ENCODE data around the gene CMTM8. TPM values are rescaled to one million over a fixed set of nuclear protein-coding genes. Genes with fewer than 3 reads are reported as not detected.
A peak's percentile ranks its signal among the peaks of the same experiment; 100 is the strongest.

The CMTM8 gene
- total RNA-seq, 4 donors from 2014 or later: 4.4 to 39.2 (median 7.4) TPM

GRCh38 chr3:32336113-32336498 is 97.6 kb downstream of the CMTM8 start:
- H3K27ac ChIP-seq: no peak overlapping the region
- H3K4me1 ChIP-seq: peaks cover 0 to 4% (median 0%) of the 10 kb centered on the region in 4 donors
- WGBS, 2 donors (ENCODE audit: low coverage in 1 of 2): 83% methylated on average over 2 of the region's 2 CpGs; no CpG with 5 or more reads in 1 of the 2 donors
- in situ Hi-C loops (cut with MboI; ENCODE audit: low pct_ligation_motif_present in 1 of 4, low pct_unique_long_range_greater_than_20kb in 1 of 4, low sequenced_read_pairs in 3 of 4): loop anchor here in 1 of 4 donors (25.0 kb wide), 1 partner anchor 149 kb away; no protein-coding TSS in a partner anchor
- DNase-seq: no peak
- no peaks in the 10 kb centered on the region for H3K36me3 ChIP-seq
- H3K27me3 ChIP-seq: no peaks in the 10 kb centered on the region
- intact Hi-C loops (cut with DNase I; ENCODE audit: low total_unique reads): no loop called here
- H3K9me3 ChIP-seq: no peaks in the 10 kb centered on the region
- no peak for TF ChIP-seq EP300 (IDR thresholded peaks at IDR 0.05; ENCODE audit: low read depth)
- H3K4me3 ChIP-seq: no peak overlapping the region

- intact Hi-C loops (cut with DNase I; ENCODE audit: low total_unique reads): no loop called here
- H3K27me3 ChIP-seq: no peaks in the 10 kb centered on the region
- no peak for TF ChIP-seq EP300 (IDR thresholded peaks at IDR 0.05; ENCODE audit: low read depth)
- TF ChIP-seq CTCF (IDR thresholded peaks at IDR 0.05): no peak
- TF ChIP-seq POLR2A (IDR thresholded peaks at IDR 0.05): no peak
- TF ChIP-seq POLR2AphosphoS5 (IDR thresholded peaks at IDR 0.05): no peak
- no peak overlapping the region for H3K4me3 ChIP-seq
- no peak for DNase-seq
- H3K27ac ChIP-seq: no peak overlapping the region
- in situ Hi-C loops (cut with MboI; ENCODE audit: low pct_ligation_motif_present in 1 of 4, low pct_unique_long_range_greater_than_20kb in 1 of 4, low sequenced_read_pairs in 3 of 4): loop anchor here in 1 of 4 donors (25.0 kb wide), 1 partner anchor 150 kb away; no protein-coding TSS in a partner anchor
- H3K36me3 ChIP-seq: no peaks in the 10 kb centered on the region
- peaks cover 0 to 4% (median 0%) of the 10 kb centered on the region in 4 donors for H3K4me1 ChIP-seq
- no peaks in the 10 kb centered on the region for H3K9me3 ChIP-seq
Observed at GRCh38 chr3:32337505-32337904, 99.0 kb downstream of the CMTM8 start.

GRCh38 chr3:32340039-32340438 is 101.6 kb downstream of the CMTM8 start:
- in situ Hi-C loops (cut with MboI; ENCODE audit: low pct_ligation_motif_present in 1 of 4, low pct_unique_long_range_greater_than_20kb in 1 of 4, low sequenced_read_pairs in 3 of 4): loop anchor here in 1 of 4 donors (25.0 kb wide), 1 partner anchor 153 kb away; no protein-coding TSS in a partner anchor
- H3K27me3 ChIP-seq: no peaks in the 10 kb centered on the region
- H3K36me3 ChIP-seq: no peaks in the 10 kb centered on the region
- H3K4me3 ChIP-seq: no peak overlapping the region
- DNase-seq: no peak
- 40% methylated on average over 6 of the region's 6 CpGs for WGBS, 2 donors (ENCODE audit: low coverage in 1 of 2)
- no peaks in the 10 kb centered on the region for H3K9me3 ChIP-seq
- TF ChIP-seq POLR2AphosphoS5 (IDR thresholded peaks at IDR 0.05): no peak
- TF ChIP-seq CTCF (IDR thresholded peaks at IDR 0.05): peak in 3 of 5 experiments; percentile 21 to 30 (median 25)
- H3K27ac ChIP-seq: no peak overlapping the region
- intact Hi-C loops (cut with DNase I; ENCODE audit: low total_unique reads): no loop called here
- peaks cover 0 to 4% (median 0%) of the 10 kb centered on the region in 4 donors for H3K4me1 ChIP-seq

DNA sequence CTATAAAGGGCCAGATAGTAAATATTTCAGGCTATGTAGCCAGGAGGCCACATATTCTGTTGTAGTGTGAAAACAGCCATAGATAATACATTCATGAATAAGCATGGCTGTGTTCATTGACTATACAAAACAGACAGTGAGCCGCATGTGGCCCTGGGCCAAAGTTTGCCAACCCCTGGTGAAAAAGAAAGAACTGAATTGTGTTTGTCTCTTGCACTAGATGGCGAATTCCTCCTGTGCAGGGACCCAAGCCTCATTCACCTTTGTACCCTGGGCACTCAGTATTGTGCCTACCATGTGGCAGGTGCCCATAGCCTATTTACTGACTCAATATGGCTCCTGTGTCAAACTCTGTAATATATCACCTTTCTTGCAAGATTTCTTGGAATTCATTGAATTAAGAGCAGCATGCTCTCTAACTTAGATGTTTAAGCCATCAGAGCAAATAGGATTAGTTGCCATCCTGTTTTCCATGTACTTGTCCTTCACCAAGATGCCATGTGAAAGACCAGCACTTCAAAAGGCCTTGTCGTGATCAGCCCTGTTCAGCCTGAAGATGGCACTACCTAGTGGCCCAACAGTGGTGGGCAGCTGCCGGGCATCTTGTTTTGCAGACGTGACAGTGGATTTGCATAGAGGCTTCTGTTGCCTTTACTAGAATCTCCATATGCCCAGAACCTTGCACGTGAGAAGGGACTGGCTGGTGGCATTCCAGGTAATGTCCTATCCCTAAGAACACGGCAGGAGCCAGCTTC is 102.3 kb downstream of the CMTM8 start:
- Histone ChIP-seq H3K27ac (no peak overlapping the region), H3K9me3 (no peaks in the 10 kb centered on the region), H3K4me1 (no peaks in the 10 kb centered on the region), H3K4me3 (no peak overlapping the region), H3K36me3 (no peaks in the 10 kb centered on the region), H3K27me3 (no peaks in the 10 kb centered on the region)
- TF ChIP-seq EP300 (IDR thresholded peaks at IDR 0.05; ENCODE audit: low read depth) (no peak), POLR2AphosphoS5 (IDR thresholded peaks at IDR 0.05) (no peak), CTCF (IDR thresholded peaks at IDR 0.05) (no peak), POLR2A (IDR thresholded peaks at IDR 0.05) (no peak)
- DNase-seq: peak; percentile 27
- in situ Hi-C loops (cut with MboI; ENCODE audit: low pct_ligation_motif_present in 1 of 4, low pct_unique_long_range_greater_than_20kb in 1 of 4, low sequenced_read_pairs in 3 of 4): loop anchor here in 1 of 4 donors (25.0 kb wide), 1 partner anchor 153 kb away; no protein-coding TSS in a partner anchor
- WGBS, 2 donors (ENCODE audit: low coverage in 1 of 2): 75 to 83% methylated on average over 1 to 7 of the region's 7 CpGs
- intact Hi-C loops (cut with DNase I; ENCODE audit: low total_unique reads): no loop called here
